ENCODE measurements around the gene ZNF554.

DNA sequence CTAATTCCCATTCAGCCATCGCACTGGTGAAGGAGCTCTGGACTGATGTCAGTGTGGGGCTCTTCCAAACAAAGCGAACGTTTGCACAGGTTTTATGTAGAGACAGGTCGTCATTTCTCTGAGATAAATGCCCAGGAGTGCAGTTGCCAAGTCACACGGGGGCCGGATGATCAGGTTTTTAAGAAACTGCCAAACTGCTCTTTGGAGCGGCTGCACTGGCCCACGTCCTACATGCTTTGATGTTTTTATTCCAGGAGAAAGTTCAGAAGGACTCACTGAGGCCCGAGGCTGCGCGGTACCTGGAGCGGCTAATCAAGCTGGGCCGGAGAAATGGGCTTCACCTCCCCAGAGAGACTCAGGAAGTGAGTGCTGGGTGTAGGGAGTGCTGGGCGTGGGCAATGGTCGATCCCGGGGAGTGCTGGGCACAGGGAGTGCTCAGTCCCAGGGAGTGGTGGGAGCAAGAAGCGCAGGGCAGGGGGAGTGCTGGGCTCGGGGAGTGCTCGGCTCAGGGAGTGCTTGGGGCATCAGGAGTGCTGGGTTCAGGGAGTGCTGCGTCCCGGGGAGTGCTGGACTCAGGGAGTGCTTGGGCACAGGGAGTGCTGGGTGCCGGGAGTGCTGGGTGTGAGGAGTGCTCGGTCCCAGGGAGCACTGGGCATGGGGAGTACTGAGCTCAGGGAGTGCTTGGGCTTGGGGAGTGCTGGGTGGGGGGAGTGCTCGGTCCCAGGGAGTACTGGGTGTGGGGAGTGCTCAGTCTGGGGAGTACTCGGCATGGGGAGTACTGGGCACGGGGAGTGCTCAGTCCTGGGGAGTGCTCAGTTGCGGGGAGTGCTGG is 23.6 kb upstream of the ZNF554 start:
- TF ChIP-seq, protein P1, sequence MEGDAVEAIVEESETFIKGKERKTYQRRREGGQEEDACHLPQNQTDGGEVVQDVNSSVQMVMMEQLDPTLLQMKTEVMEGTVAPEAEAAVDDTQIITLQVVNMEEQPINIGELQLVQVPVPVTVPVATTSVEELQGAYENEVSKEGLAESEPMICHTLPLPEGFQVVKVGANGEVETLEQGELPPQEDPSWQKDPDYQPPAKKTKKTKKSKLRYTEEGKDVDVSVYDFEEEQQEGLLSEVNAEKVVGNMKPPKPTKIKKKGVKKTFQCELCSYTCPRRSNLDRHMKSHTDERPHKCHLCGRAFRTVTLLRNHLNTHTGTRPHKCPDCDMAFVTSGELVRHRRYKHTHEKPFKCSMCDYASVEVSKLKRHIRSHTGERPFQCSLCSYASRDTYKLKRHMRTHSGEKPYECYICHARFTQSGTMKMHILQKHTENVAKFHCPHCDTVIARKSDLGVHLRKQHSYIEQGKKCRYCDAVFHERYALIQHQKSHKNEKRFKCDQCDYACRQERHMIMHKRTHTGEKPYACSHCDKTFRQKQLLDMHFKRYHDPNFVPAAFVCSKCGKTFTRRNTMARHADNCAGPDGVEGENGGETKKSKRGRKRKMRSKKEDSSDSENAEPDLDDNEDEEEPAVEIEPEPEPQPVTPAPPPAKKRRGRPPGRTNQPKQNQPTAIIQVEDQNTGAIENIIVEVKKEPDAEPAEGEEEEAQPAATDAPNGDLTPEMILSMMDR (IDR thresholded peaks at IDR 0.05; ENCODE audit: low read depth, low read length): no peak
- TF ChIP-seq EZH2phosphoT487 (IDR thresholded peaks at IDR 0.05; ENCODE audit: low read depth): no peak
